K562 (cell line): Measurements from ENCODE around the gene CDK5R1. TPM values are rescaled to one million over a fixed set of nuclear protein-coding genes. Genes with fewer than 3 reads are reported as not detected.

Experiments
- ATAC-seq: fragments of 200-7000 bp; cut with Tn5 transposase; 3 replicates; pipeline ENCODE4 v1.9.1; 2020; ENCODE audit warnings: moderate library complexity
- BruUV-seq: library from RNA; stranded (reverse); fragments of 400-500 nt; replicated peaks from 2 replicates; lab custom pipeline; 2021; lab: Mats Ljungman, UMichigan
- CTCF ChIA-PET: fragments of 300-600 bp; formaldehyde crosslinking; extraction: SDS; loops from one replicate; lab custom pipeline; 2021; ENCODE audit warnings: low intra/inter-chr PET ratio; lab: Yijun Ruan, JAX
- POLR2A ChIA-PET: fragments of 300-600, 350-650 bp; sonication (Branson Sonifier 250); formaldehyde crosslinking; extraction: SDS; loops from one replicate; lab custom pipeline; 2021; ENCODE audit warnings: antibody characterized with exemption, inconsistent platforms; lab: Yijun Ruan, JAX
- DNase-seq, 4 experiments: peaks; one replicate each; pipeline versions ENCODE4 v3.0.0 to v3.0.0-alpha.2; 2011 to 2018; ENCODE audit warnings: low spot score in 3 of 4, mixed read lengths in 3 of 4; ENCODE audit errors: extremely low read depth in 1 of 4
- FAIRE-seq: peaks from 2 replicates; lab custom pipeline; 2011; peaks lifted over from hg19 to GRCh38; lab: Jason Lieb, UNC
- H2AFZ ChIP-seq: 2 replicates; pipeline ENCODE4 v1.6.0; 2011; ENCODE audit warnings: low read depth, low read length, control low read depth, inconsistent platforms
- H3K27ac ChIP-seq: fragments of 200-600 bp; 3 replicates; pipeline ENCODE4 v1.8.0; 2011; ENCODE audit warnings: low read depth, mild to moderate bottlenecking, control low read depth, inconsistent platforms, low read length, moderate library complexity, mixed read lengths; ENCODE audit errors: extremely low read depth
- H3K27me3 ChIP-seq, 2 experiments: fragments of 300-600 bp in 1 of 2; 2 replicates in 1 of 2; 3 replicates in 1 of 2; pipeline versions ENCODE4 v1.6.0 to v1.8.0; 2011; ENCODE audit warnings: inconsistent platforms in 2 of 2, low read length in 2 of 2, mild to moderate bottlenecking in 1 of 2, mixed read lengths in 1 of 2, moderate library complexity in 1 of 2; ENCODE audit not compliant: control insufficient read depth in 2 of 2, insufficient read depth in 2 of 2
- H3K36me3 ChIP-seq: fragments of 300-600 bp; 3 replicates; pipeline ENCODE4 v1.8.0; 2011; ENCODE audit warnings: mild to moderate bottlenecking, low read length, inconsistent platforms; ENCODE audit not compliant: control insufficient read depth, insufficient read depth
- H3K4me1 ChIP-seq, 2 experiments: fragments of 200-600 bp in 1 of 2; replicated peaks in 1 of 2; 2 replicates in 1 of 2; 3 replicates in 1 of 2; pipeline versions ENCODE4 v1.5.1 to v1.8.0; 2011; ENCODE audit warnings: inconsistent platforms in 2 of 2, low read length in 2 of 2, mild to moderate bottlenecking in 1 of 2, mixed read lengths in 1 of 2, moderate library complexity in 1 of 2; ENCODE audit not compliant: control insufficient read depth in 2 of 2, insufficient read depth in 2 of 2
- H3K4me2 ChIP-seq: 2 replicates; pipeline ENCODE4 v1.6.1; 2011; ENCODE audit warnings: low read length, control low read depth, inconsistent platforms, mixed read lengths; ENCODE audit not compliant: insufficient read depth
- H3K4me3 ChIP-seq: fragments of 200-600 bp; sonication (generic), shearing (Covaris generic); 2 replicates; pipeline ENCODE4 v1.5.1; 2016; ENCODE audit warnings: control low read depth, inconsistent platforms
- H3K79me2 ChIP-seq: fragments of 200-600 bp; 3 replicates; pipeline ENCODE4 v1.8.0; 2011; ENCODE audit warnings: low read length, inconsistent platforms; ENCODE audit not compliant: control insufficient read depth, insufficient read depth
- H3K9ac ChIP-seq, 2 experiments: 2 replicates each; pipeline versions ENCODE4 v1.6.0 to v1.6.1; 2011; ENCODE audit warnings: low read depth in 2 of 2, low read length in 2 of 2, control low read depth in 1 of 2, inconsistent platforms in 1 of 2, mild to moderate bottlenecking in 1 of 2, mixed read lengths in 1 of 2; ENCODE audit not compliant: insufficient read depth in 1 of 2
- H3K9me1 ChIP-seq: one replicate; pipeline ENCODE4 v1.6.0; 2011; ENCODE audit warnings: inconsistent platforms, mild to moderate bottlenecking, low read length, moderate library complexity; ENCODE audit not compliant: control insufficient read depth, insufficient read depth
- H3K9me3 ChIP-seq: replicated peaks from 2 replicates; pipeline ENCODE4 v1.5.1; 2011; ENCODE audit warnings: low read depth, low read length, inconsistent platforms; ENCODE audit not compliant: control insufficient read depth, insufficient read depth
- H4K20me1 ChIP-seq: replicated peaks from 2 replicates; pipeline ENCODE4 v1.6.1; 2011; ENCODE audit warnings: low read length, inconsistent platforms, mixed read lengths; ENCODE audit not compliant: control insufficient read depth, insufficient read depth
- ASH1L ChIP-seq: fragments of 450-650 bp; IDR thresholded peaks from 2 replicates; pipeline ENCODE4 v1.6.1; 2018; ENCODE audit warnings: borderline replicate concordance, mild to moderate bottlenecking, low read depth; ENCODE audit not compliant: partially characterized antibody
- BRD9 ChIP-seq: fragments of 450-650 bp; IDR thresholded peaks from 2 replicates; pipeline ENCODE4 v1.6.1; 2018; ENCODE audit warnings: low read depth; ENCODE audit not compliant: partially characterized antibody
- DPF2 ChIP-seq: fragments of 450-650 bp; IDR thresholded peaks from 2 replicates; pipeline ENCODE4 v1.6.1; 2016
- HNRNPLL ChIP-seq: fragments of 200-400 bp; formaldehyde crosslinking; IDR thresholded peaks from 2 replicates; pipeline ENCODE4 v1.6.1; 2017; ENCODE audit warnings: low read length, low read depth, mild to moderate bottlenecking; ENCODE audit not compliant: poor library complexity, severe bottlenecking
- KAT2B ChIP-seq: IDR thresholded peaks from one replicate; pipeline ENCODE4 v1.6.1; 2012; ENCODE audit warnings: low read depth, mild to moderate bottlenecking, control low read depth, inconsistent platforms, low read length, moderate library complexity
- U2AF2 ChIP-seq: fragments of 200-400 bp; formaldehyde crosslinking; optimal IDR thresholded peaks from 2 replicates; pipeline ENCODE3; 2017; ENCODE audit warnings: low read depth, mild to moderate bottlenecking, low read length
- ZNF384 ChIP-seq: IDR thresholded peaks from 2 replicates; pipeline ENCODE4 v1.6.1; 2012; ENCODE audit warnings: low read depth, low read length, improper control_type of control experiment
- ZNF41 ChIP-seq: fragments of 250-450 bp; sonication (Bioruptor Pico); conservative IDR thresholded peaks from 2 replicates; pipeline ENCODE4 v1.4.0; 2020; ENCODE audit warnings: mild to moderate bottlenecking
- ZNF644 ChIP-seq: fragments of 200-800 bp; sonication (Bioruptor generic); IDR thresholded peaks from 2 replicates; pipeline ENCODE4 v1.6.1; 2016; ENCODE audit warnings: low read depth, missing genetic modification characterization, missing compliant biosample characterization
- WGBS: fragments of 100-300 bp; shearing (Covaris generic); methylation state at CpG from one replicate; pipeline ENCODE4 v1.1.6; 2016; ENCODE audit warnings: low coverage, mixed read lengths; ENCODE audit not compliant: insufficient coverage; ENCODE audit errors: missing lambda C conversion rate; 5-methylcytosine and 5-hydroxymethylcytosine counted together
- in situ Hi-C: fragments of 300-500 bp; cut with MboI; formaldehyde crosslinking; loops from 4 replicates; pipeline ENCODE4 v1.15.0; 2018; ENCODE audit warnings: inconsistent platforms, mixed read lengths
- intact Hi-C: fragments of 100-400 bp; cut with micrococcal nuclease; formaldehyde crosslinking; loops from 2 replicates; pipeline ENCODE4 v1.14.2; 2022
- polyA plus RNA-seq, 8 experiments: library from polyadenylated mRNA; depleted of rRNA in 4 of 8; stranded (reverse) in 5 of 8; unstranded in 3 of 8; fragments of >200 nt; fragmentation: Nextera tagmentation in 2 of 8; fragmentation: Illumina TruSeq in 1 of 8; extraction: Ambion mirVana in 2 of 8; extraction: Trizol in 1 of 8; gene quantifications; 2 replicates each; pipeline versions ENCODE4 v1.2.1 to v1.2.3, GENCODE V29; 2011 to 2014; ENCODE audit warnings: inconsistent platforms in 1 of 8, missing spikeins in 1 of 8
- total RNA-seq, 7 experiments: library from RNA; depleted of rRNA in 6 of 7; stranded (reverse); fragments of >200 nt in 6 of 7; fragmentation: Illumina TruSeq in 2 of 7; extraction: Trizol in 2 of 7; gene quantifications; 2 replicates each; pipeline versions ENCODE4 v1.2.1 to v1.2.3, GENCODE V29; 2011 to 2021; ENCODE audit warnings: low replicate concordance in 1 of 7
- TF ChIP-seq, protein P1 (sequence below): fragments of 450-650 bp; formaldehyde crosslinking; IDR thresholded peaks from 2 replicates; pipeline ENCODE4 v1.4.0; 2020; ENCODE audit warnings: mild to moderate bottlenecking, moderate library complexity
- TF ChIP-seq, protein P2 (sequence below): fragments of 200-600 bp; sonication (generic); IDR thresholded peaks from one replicate; pipeline ENCODE4 v1.6.1; 2012; ENCODE audit warnings: mild to moderate bottlenecking, low read depth, low read length, inconsistent platforms

The CDK5R1 gene
- total and polyA plus RNA-seq, 9 of the 15 experiments (the other 6 are each of a cell fraction or from before 2014, with no cell fraction given): 0.10 to 4.8 (median 2.3) TPM

DNA sequence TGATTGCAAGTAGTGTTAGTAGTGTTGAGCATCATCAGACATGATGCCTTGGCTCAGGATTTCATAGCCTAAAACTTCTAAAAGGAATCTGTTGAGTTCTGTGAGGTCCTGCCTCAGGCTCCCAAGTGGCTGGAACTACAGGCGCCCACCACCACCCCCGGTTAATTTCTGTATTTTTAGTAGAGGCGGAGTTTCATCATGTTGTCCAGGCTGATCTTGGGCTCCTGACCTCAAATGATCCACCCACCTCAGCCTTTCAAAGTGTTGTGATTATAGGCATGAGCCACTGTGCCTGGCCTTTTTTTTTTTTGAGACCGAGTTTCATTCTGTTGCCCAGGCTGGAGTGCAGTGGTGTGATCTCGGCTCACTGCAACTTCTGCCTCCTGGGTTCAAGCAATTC is 36.8 kb upstream of the CDK5R1 start:
- peaks cover 97% of the 10 kb centered on the region for H3K36me3 ChIP-seq
- TF ChIP-seq DPF2: no peak
- no peak for TF ChIP-seq ZNF41 (CRISPR knock-in tag)
- TF ChIP-seq, protein P1, sequence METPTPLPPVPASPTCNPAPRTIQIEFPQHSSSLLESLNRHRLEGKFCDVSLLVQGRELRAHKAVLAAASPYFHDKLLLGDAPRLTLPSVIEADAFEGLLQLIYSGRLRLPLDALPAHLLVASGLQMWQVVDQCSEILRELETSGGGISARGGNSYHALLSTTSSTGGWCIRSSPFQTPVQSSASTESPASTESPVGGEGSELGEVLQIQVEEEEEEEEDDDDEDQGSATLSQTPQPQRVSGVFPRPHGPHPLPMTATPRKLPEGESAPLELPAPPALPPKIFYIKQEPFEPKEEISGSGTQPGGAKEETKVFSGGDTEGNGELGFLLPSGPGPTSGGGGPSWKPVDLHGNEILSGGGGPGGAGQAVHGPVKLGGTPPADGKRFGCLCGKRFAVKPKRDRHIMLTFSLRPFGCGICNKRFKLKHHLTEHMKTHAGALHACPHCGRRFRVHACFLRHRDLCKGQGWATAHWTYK (CRISPR knock-in tag): no peak
- no peak for TF ChIP-seq ASH1L
- TF ChIP-seq ZNF644 (tag): no peak
- no peak for TF ChIP-seq BRD9
- TF ChIP-seq KAT2B: no peak
- no peak for TF ChIP-seq ZNF384
- no peak for TF ChIP-seq U2AF2
- TF ChIP-seq, protein P2, sequence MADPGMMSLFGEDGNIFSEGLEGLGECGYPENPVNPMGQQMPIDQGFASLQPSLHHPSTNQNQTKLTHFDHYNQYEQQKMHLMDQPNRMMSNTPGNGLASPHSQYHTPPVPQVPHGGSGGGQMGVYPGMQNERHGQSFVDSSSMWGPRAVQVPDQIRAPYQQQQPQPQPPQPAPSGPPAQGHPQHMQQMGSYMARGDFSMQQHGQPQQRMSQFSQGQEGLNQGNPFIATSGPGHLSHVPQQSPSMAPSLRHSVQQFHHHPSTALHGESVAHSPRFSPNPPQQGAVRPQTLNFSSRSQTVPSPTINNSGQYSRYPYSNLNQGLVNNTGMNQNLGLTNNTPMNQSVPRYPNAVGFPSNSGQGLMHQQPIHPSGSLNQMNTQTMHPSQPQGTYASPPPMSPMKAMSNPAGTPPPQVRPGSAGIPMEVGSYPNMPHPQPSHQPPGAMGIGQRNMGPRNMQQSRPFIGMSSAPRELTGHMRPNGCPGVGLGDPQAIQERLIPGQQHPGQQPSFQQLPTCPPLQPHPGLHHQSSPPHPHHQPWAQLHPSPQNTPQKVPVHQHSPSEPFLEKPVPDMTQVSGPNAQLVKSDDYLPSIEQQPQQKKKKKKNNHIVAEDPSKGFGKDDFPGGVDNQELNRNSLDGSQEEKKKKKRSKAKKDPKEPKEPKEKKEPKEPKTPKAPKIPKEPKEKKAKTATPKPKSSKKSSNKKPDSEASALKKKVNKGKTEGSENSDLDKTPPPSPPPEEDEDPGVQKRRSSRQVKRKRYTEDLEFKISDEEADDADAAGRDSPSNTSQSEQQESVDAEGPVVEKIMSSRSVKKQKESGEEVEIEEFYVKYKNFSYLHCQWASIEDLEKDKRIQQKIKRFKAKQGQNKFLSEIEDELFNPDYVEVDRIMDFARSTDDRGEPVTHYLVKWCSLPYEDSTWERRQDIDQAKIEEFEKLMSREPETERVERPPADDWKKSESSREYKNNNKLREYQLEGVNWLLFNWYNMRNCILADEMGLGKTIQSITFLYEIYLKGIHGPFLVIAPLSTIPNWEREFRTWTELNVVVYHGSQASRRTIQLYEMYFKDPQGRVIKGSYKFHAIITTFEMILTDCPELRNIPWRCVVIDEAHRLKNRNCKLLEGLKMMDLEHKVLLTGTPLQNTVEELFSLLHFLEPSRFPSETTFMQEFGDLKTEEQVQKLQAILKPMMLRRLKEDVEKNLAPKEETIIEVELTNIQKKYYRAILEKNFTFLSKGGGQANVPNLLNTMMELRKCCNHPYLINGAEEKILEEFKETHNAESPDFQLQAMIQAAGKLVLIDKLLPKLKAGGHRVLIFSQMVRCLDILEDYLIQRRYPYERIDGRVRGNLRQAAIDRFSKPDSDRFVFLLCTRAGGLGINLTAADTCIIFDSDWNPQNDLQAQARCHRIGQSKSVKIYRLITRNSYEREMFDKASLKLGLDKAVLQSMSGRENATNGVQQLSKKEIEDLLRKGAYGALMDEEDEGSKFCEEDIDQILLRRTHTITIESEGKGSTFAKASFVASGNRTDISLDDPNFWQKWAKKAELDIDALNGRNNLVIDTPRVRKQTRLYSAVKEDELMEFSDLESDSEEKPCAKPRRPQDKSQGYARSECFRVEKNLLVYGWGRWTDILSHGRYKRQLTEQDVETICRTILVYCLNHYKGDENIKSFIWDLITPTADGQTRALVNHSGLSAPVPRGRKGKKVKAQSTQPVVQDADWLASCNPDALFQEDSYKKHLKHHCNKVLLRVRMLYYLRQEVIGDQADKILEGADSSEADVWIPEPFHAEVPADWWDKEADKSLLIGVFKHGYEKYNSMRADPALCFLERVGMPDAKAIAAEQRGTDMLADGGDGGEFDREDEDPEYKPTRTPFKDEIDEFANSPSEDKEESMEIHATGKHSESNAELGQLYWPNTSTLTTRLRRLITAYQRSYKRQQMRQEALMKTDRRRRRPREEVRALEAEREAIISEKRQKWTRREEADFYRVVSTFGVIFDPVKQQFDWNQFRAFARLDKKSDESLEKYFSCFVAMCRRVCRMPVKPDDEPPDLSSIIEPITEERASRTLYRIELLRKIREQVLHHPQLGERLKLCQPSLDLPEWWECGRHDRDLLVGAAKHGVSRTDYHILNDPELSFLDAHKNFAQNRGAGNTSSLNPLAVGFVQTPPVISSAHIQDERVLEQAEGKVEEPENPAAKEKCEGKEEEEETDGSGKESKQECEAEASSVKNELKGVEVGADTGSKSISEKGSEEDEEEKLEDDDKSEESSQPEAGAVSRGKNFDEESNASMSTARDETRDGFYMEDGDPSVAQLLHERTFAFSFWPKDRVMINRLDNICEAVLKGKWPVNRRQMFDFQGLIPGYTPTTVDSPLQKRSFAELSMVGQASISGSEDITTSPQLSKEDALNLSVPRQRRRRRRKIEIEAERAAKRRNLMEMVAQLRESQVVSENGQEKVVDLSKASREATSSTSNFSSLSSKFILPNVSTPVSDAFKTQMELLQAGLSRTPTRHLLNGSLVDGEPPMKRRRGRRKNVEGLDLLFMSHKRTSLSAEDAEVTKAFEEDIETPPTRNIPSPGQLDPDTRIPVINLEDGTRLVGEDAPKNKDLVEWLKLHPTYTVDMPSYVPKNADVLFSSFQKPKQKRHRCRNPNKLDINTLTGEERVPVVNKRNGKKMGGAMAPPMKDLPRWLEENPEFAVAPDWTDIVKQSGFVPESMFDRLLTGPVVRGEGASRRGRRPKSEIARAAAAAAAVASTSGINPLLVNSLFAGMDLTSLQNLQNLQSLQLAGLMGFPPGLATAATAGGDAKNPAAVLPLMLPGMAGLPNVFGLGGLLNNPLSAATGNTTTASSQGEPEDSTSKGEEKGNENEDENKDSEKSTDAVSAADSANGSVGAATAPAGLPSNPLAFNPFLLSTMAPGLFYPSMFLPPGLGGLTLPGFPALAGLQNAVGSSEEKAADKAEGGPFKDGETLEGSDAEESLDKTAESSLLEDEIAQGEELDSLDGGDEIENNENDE: no peak
- no peak for TF ChIP-seq HNRNPLL

More for the DNA sequence above, 36.8 kb upstream of the CDK5R1 start:
- Histone ChIP-seq H3K9me3 (no peaks in the 10 kb centered on the region), H3K27me3 (no peaks in the 10 kb centered on the region), H3K79me2 (peaks cover 96% of the 10 kb centered on the region), H3K4me1 (peaks cover under 1 to 12% of the 10 kb centered on the region in 2 experiments; a peak in 3 of 5 replicates), H2AFZ (no peak overlapping the region), H3K9ac (no peak overlapping the region), H3K4me3 (no peak overlapping the region), H3K4me2 (no peak overlapping the region), H3K27ac (no peak overlapping the region), H4K20me1 (peaks cover 6% of the 10 kb centered on the region; the same call in 1 of the 2 replicates), H3K9me1 (no peaks in the 10 kb centered on the region)
- FAIRE-seq (no peak), DNase-seq (no peak), ATAC-seq (no peak)
- intact Hi-C loops (loop anchor here (10.0 kb wide), 1 partner anchor 75 kb away; no protein-coding TSS in a partner anchor), in situ Hi-C loops (no loop called here)
- 100% methylated on average over 5 of the region's 5 CpGs for WGBS
- ChIA-PET POLR2A (interaction anchor here (0.6 kb wide), 2 partner anchors 33 to 36 kb away, joined by 3 read pairs; no protein-coding TSS in a partner anchor), CTCF (no interaction called here)
- no TSS peak for BruUV-seq
